Fibroblast of mammary gland (primary cell): ENCODE results near the gene NCEH1.
A peak's percentile ranks its signal among the peaks of the same experiment; 100 is the strongest.

Source experiments
- DNase-seq: peaks from one replicate; pipeline ENCODE4 v3.0.0-alpha.2; 2010; ENCODE audit warnings: low read depth
- H3K4me3 ChIP-seq: 2 replicates; pipeline ENCODE4 v1.5.1; 2011; ENCODE audit warnings: low read depth, mild to moderate bottlenecking, low read length, moderate library complexity; ENCODE audit not compliant: control insufficient read depth
- TF ChIP-seq, protein P1 (sequence below): conservative IDR thresholded peaks from 2 replicates; pipeline ENCODE4 v1.5.1; 2011; ENCODE audit warnings: low read depth, low read length, inconsistent platforms; ENCODE audit not compliant: control insufficient read depth, insufficient read depth

NCEH1 gene

DNA sequence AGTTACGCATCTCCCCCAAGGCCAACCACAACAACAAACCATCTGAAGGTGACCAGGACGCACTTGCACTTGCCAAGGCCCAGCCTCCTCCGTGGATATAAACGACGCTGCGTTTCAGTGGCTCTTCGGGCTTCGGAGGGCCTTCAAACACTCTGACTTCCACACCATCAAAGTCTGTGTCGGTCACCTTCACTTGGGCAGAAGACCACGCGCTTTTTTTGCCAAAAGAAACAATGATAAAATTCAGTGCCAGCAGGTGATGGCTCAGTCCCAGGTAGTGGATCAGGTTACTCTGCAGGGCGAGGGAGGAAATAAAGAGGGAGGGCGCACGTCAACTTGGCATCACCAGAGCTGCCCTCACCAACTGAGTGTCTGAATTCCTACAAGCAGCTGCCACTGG lies 63.0 kb downstream of the NCEH1 start:
- no peak for DNase-seq
- TF ChIP-seq, protein P1, sequence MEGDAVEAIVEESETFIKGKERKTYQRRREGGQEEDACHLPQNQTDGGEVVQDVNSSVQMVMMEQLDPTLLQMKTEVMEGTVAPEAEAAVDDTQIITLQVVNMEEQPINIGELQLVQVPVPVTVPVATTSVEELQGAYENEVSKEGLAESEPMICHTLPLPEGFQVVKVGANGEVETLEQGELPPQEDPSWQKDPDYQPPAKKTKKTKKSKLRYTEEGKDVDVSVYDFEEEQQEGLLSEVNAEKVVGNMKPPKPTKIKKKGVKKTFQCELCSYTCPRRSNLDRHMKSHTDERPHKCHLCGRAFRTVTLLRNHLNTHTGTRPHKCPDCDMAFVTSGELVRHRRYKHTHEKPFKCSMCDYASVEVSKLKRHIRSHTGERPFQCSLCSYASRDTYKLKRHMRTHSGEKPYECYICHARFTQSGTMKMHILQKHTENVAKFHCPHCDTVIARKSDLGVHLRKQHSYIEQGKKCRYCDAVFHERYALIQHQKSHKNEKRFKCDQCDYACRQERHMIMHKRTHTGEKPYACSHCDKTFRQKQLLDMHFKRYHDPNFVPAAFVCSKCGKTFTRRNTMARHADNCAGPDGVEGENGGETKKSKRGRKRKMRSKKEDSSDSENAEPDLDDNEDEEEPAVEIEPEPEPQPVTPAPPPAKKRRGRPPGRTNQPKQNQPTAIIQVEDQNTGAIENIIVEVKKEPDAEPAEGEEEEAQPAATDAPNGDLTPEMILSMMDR: no peak

DNA sequence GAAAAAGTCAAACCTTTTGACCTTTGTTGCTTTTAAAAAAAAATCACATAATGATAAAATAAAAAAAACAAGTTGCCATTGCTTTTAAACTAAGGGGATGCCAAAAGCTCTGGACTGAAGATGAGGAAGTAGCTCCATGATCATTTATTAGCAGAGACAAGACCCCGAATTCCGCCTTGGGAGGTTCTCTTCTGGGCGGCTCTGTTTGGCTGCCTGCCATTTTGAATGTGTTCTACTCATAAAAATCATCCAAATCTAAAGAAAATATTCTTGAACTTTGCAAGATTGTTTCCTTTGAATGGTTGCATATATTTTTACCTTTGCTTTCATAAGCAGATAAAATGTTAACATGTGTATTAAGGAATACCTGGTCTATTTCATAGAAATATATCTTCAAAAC lies 63.8 kb downstream of the NCEH1 start:
- no peak for DNase-seq
- TF ChIP-seq, protein P1: no peak
- H3K4me3 ChIP-seq: no peak overlapping the region

More for the DNA sequence above, 63.0 kb downstream of the NCEH1 start:
- H3K4me3 ChIP-seq: no peak overlapping the region

DNA sequence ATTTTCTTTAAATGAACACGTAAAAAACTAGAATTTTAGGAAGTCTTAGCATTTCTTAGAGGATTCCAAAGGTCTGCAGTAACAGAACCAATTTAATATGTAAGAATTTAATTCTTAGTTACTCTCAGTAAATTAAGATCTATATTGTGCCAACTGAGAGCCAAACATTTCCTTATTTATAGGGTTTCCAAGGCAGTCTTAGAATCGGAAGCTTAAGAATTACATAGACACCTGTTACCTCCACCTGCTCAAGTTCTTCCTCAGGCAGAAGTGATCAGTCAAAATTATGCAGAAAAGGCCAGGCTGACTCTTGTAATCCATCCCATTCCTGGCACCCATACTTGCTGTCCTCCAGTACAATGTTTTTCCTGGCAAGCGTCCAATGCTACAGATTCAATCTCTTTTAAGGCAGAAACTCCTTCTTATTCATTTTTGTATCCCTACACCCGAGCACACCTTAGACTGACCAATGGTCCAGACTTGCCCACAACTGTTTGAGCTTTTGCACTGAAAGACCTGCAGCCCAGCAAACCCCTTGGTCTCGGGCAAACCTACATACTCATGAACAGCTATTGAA lies 64.3 kb downstream of the NCEH1 start:
- peak; percentile 76 for DNase-seq
- H3K4me3 ChIP-seq: no peak overlapping the region
- TF ChIP-seq, protein P1: no peak

DNA sequence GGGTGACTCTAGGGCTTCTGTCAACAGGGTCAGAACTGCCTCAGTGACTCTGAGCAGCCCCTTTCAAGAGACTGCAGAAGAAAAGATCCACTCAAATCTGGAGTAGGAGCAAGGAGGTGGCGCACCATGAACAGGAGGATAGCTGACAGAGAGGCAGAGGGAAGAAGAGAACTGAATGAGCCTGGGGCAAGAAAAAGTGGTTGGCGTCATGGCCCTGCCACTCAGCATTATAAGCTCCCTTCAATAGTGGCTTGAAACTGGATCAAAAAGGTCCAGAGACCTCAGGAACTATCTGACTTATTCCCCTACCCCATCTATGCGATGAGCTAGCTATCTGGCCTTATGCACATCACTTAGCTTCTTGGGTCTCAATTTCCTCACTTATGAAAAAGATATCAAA lies 66.6 kb downstream of the NCEH1 start:
- no peak for DNase-seq
- no peak overlapping the region for H3K4me3 ChIP-seq
- TF ChIP-seq, protein P1: no peak

DNA sequence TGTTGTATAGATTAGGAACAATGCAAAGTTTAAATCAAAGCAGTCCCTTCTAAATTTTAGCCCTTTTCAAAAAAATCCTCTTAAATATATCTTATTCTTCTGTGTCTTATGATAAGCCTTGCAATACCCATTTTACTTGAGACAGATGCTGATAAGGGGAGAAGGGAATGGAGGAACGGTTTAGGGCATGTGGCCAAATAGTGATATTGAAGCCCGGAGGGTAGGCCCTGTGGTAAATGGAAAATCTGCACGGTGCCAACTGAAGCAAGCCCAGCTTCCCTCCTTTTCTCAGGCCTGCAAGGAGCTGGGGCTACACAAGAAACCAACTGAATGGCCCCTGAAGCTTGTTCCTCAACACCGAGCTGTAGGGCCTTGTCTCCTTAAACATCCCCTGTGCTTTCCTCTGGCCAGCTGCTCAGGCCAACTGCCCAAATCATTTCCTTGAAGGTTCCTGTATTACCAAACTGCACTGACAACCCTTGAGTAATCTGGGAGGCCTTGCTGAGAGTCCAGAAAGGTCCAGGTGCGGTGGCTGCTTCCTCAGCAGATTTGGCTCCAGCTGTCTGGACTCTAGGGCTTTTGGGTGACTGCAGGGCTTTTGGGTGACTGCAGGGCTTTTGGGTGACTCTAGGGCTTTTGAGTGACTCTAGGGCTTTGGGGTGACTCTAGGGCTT lies 67.2 kb downstream of the NCEH1 start:
- no peak for DNase-seq
- H3K4me3 ChIP-seq: no peak overlapping the region
- TF ChIP-seq, protein P1: no peak

DNA sequence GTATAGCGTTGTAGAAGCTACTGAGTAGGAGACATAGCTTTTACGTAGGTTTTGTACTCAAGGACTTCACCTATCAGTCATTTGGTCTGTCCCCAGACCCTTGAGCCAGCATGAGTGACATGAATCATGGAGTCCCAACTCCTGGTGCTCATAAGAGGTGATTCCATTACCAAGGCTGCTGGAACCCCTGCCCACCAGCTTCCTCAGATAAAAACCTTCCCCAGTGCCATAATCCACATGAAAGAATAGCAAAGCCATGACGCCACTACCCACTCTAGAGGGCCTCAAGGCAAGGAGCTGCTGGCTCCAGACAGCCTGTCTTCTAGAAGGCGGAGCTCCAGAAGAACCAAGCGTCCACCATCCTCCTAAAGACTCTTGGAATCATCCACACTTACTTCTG lies 69.6 kb downstream of the NCEH1 start:
- TF ChIP-seq, protein P1: no peak
- H3K4me3 ChIP-seq: no peak overlapping the region
- no peak for DNase-seq

DNA sequence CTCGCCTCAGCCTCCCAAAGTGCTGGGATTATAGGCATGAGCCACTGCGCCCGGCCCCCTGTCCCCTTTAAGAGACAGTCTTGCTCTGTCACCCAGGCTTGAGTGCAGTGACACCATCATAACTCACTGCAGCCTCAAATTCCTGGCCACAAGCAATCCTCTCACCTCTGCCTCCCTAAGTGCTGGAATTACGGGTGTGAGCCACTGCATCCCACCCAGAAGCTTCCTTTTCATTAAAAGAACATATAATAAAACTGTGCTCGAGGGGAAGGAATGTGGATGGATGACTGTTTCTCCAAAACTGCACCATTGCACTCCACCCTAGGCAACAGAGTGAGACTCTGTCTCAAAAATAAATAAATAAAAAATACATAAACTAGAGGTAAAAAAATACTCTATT lies 70.1 kb downstream of the NCEH1 start:
- TF ChIP-seq, protein P1: no peak
- no peak overlapping the region for H3K4me3 ChIP-seq
- no peak for DNase-seq
